Epidermal melanocyte (primary cell): ENCODE measurements around the gene NAP1L4.

Source experiments
- DNase-seq: peaks from one replicate; pipeline ENCODE4 v3.0.0; 2011; ENCODE audit warnings: low spot score; ENCODE audit not compliant: insufficient read length

The NAP1L4 gene

DNA sequence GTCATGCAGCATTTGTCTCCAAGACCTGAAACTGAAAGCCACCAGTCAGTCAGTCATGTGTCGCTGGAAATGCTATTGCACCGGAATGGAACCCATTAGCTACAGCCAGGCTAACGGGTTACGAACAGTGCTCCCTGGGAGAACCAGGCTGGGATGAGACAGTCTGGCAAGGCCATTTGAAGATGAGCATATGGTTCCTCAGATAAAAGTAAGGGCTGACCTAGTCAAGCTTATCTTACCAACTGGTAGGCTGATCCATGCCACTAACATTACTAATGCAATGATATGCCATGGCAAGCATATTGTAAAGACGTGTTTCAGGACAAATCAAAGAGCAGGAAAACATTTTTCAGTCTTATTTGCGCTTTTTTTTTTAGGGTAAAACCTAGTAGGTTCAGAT is 28.4 kb downstream of the NAP1L4 start:
- no peak for DNase-seq

DNA sequence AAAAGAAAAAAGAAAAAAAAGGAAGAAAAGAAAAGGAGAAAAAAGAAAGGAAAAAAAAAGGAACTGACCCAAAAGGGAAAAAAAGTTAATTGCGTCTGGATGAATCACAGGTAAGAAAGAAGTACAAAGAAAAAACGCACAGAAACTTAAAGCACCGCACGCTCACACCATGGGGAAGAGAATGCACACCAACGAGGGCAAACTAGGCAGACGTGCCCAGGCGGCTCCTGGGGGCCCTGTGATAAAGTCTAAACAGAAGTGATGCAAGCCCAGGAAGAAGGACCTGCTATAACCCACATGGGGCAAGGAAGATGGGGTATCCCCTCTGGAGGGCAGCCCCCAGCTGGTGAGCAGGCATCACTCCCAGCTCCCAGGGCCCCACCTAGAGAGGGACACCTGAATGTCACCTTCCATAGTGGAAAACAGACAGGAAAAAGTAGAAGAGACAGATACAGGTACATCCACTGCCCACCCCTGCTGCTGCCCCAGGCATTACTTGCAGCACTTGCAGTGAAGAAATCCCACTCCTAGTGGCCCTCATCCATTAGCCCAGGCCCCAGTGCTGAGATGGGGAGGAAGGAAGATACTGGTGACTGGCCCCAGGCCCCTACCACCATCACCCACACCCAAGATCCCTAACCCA is 28.9 kb downstream of the NAP1L4 start:
- DNase-seq: no peak

DNA sequence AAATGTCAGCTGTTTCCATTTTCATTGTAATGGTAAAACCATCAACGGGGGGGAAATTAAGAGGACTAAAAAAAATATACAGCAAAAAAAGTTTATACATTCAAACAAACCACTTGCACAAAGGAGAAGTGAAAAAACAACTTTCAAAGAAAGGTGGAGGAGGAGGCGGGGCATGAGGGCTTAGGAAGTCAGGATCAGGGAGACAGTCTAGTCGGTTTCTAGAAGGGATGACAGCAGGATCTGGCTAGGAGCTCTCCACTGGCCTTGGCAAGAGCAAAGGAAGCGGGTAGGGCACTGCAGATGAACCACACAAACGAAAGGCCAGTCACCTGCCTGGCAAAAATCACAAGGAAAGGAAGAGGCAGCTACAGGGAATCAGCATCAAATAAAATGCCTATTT is 31.0 kb downstream of the NAP1L4 start:
- DNase-seq: no peak

DNA sequence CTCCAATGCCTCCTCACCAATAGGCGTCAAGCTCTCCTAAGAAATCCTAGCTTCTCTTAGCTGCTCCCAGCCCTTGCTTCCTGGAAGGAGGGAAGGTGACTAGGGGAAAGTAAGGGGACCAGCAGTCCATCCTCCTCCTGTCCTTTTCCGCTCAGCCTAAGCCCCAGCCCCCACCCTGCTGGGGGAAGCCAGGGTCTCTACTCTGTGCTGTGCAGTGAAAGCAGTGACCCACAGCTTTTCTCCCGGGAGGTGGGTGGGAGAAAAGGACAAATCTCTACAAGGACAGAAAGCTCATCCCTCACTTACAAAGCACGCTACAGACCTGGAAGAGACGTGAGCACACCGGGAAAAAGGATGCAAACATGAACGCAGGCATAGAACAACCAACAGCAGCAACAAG is 32.0 kb downstream of the NAP1L4 start:
- DNase-seq: no peak

DNA sequence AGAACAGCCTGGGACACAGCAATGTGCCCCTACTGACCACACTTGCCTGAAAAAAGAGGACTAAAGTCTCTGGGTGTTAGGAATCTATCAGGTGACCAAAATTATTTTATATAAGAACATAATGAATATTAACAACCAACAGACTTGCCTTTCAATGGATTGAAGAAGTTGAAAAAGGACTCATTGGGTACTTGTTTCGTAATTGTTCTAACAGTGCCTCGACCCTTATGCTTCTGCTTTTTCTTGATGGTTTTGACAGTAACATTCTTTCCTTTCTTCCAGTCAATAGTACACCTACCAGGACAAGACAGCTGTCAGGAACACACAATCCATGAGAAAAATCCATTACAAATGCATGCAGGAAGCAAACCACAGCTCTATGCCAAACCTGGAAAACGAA is 33.9 kb downstream of the NAP1L4 start:
- no peak for DNase-seq

DNA sequence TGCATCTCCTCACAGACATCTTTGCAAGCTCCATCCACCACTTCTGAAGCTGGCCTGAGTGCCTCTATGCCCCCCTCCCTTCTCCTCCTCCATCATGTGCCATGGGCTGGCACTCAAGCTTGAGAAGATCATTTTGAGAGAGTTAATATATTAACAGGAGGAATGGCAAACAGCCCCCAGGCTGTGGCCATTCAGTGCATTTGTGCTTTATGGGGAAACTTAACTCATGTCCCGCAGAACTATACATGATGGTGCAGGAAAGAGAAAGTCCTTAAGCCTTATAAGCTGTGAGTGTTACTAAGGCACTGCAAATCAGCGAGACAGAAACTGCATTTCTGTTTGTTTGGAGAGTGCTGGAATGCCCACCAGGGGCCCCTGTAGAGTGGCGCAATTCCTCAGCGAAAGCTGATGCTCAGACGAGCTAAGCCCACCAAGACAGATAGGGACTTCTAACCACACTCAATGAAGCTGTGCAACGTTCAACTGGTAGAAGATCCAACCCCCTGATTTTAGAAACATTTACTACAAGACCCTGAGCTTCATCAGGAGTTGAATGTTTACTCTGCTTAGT is 36.1 kb downstream of the NAP1L4 start:
- DNase-seq: no peak

DNA sequence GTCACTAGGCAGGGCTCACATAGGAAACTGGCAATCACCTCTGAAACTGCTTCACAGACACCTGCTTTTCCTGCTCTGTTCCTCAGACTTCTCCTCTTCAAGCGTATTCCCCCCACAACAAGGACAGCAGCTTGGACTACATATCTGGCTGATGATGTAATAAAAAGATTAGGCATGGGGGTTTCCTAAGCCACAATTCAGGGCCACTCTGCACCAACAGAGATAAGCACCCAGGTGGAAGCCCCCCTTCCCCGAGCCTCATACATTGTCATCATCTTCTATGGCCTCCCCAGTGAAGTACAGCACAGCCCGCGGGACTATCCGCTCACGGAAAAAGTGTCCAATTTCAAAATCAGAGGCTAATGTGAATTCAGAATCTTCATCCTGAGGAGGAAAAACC is 37.9 kb downstream of the NAP1L4 start:
- no peak for DNase-seq

DNA sequence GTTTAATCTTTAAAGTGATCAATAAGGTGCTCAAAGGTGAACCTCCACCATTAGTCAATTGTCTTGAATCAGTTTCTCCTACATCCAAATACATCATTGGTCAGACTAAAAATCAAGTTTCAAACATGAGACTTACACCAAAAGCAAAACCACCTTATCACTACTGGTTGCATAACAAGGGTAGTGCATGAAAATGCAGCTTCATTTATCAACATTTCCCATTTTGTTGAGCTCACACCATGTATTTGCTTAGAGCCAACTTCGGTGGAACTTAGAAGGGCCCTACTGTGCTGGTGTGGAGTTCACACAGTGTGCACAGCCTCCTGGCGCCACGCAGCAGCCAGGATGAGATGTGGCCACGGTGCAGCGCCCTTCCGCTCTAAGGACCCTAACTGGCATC is 39.8 kb downstream of the NAP1L4 start:
- no peak for DNase-seq

DNA sequence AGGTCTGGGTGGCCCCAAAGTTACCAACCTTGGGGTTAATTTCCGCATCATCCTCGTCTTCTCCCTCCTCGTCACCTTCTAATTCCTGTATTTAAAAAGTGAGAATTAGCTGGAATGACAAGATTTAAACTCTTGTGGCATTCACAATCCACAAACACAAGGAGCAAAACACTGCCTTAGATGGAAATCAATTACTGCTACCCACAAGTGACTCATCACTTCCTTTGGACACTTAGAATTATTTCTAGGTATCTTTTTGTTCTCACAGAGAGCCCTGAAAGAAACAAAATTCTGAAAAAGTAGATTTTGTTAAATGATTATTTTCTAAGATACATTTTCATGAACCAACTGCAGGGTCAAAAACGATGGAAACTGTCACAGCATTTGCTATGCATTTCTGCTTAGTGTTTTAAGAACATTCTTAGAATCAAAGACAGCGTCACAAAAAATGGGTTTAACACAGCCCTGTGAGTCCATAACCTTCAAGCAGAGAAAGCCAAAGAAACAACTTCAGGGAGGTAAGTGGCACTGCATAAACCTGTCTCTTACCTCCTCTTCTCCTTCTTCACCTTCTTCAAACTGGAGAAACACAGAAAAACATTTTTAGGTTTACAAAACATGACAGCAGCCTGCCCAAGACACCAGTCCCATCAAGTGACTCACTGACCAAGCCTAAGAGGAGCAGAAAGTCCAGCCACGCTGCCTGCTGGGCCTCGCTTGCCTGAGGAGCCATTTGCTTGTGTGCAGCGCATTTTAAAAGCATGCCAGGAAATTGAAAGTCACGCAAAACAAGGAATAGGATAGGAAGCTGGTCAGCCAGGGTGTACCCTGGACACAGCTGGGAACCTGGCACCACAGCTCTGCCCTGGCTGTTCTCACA is 40.7 kb downstream of the NAP1L4 start:
- DNase-seq: no peak

DNA sequence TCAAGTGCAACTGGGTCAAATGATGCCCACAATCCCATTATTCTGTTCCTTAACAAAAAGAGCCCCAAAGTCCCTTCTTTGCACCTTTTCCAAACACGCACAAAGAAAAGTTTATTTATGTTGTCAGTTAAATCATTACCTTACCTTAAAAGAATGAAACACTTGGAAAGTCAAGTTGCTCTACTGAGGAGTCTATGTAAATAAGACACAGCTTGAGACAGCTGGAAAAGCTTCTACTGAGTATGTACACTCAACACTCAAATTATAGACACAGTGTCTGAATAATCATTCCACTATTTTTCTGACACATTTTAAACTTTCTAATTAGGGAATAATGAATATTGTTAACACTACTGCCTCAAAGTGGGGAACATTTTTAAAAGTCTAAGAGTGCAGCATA is 41.3 kb downstream of the NAP1L4 start:
- DNase-seq: no peak

DNA sequence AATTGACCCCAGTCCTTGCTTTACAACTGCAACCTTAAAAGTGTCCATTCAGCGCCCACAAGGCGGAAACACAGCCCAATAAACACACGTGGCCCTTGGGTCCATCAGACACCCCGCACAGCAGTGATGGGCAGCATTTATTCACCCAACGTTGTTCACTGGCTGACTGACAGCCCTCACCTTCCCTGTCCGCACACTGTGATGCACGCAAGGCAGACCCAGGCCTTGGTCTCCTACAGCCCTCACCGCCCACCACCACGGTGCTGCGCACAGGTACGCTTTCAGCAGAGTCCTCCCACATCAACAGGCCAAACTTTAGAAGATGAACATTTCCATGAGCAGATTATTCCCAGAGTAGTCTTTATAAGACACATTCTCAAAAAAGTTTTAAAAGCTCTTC is 42.2 kb downstream of the NAP1L4 start:
- DNase-seq: no peak

DNA sequence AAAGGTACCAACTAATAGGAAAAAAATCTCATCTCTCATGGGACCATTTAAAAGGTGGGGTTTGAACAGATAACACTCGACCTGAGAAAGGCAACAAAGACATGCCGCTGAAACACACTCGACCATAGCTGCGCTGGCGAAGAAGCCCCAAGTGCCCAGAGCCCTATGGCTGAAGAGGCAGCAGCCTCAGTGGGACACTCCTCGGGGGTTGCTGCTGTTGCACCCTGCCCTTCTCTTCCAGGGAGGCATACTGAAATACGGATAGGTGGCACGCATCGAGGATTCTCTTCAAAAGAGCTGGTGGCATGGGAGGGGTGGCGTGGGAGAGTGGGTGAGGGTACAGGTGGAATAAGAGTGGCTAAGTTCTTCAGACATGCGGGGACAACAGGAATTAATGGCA is 44.4 kb downstream of the NAP1L4 start:
- no peak for DNase-seq

DNA sequence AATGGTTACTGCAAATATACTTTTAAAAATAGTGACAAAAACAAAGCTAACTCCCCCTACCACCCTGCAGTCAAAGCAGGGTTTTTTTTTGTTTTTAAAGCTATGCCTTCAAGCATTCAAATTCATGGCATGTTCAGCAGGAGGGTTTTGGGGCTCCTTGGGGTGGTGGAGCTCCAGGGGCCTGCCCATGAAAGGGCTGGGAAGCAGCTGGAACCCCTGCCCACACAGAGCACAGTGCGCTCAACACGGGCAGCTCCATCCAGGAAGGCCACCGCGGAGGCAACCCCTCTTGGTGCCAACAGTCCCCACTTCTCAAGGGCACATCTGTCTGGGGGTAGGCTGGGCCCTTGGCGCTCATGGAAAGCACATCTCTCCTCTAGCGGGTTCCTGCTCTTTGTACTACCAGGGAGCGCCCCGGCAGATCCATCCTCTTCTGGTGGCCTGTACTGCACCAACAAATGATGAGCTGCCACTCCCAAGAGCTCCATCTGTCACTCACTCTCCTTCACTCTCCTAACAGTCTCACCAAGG is 46.3 kb downstream of the NAP1L4 start:
- no peak for DNase-seq

DNA sequence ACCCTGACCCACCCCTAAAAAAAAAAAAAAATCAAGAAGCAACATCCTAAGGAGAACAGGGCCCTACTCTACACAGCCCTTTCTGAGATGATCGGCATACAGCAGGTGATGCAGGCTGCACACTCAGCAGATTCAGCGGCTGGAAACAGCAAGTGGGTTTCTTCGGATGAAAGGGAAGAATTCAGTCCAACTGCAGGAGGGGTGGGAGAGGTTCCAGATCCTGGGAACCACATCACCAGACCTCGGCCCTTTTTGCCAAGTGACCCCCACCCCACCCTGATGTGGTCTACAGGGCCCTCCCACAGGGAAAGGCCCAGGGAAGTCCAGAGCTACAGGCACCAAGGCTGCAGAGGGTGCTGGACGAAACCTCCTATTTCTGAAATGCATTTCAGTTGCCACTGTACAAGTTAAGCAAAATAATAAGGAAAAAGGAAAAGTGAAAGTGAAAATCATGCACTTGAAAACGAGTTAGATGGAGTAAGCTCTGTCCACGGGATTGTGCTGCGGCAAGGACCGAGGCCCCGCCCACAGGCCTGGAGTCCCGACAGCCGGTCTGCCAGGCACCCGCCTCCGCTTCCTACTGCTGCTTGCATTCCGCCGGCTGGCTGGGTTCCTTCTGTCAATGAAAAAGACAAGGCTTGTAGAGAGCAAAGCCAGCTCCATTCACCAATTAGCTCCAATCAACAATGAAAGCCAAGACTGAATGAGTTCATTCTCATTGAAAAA is 46.9 kb downstream of the NAP1L4 start:
- DNase-seq: peak; percentile 72

DNA sequence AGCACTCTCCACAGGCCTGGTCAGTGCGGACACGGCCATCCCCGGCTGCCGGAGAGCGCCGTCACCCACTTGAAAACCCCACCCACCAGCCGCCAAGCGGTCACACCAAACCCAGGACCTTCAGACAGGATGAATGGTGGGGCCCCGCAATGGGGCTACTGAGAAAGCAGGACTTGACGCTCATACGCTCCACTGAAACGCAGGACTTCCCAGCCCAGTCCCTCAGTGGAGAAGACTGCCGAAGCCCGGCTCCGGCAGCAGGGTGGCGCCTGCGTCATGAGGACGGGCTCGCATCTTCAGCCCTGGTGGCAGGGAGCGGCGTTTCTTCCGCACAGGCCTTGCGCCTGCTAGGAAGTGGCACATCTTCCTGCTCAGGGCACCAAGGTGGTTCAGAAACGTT is 47.6 kb downstream of the NAP1L4 start:
- no peak for DNase-seq

DNA sequence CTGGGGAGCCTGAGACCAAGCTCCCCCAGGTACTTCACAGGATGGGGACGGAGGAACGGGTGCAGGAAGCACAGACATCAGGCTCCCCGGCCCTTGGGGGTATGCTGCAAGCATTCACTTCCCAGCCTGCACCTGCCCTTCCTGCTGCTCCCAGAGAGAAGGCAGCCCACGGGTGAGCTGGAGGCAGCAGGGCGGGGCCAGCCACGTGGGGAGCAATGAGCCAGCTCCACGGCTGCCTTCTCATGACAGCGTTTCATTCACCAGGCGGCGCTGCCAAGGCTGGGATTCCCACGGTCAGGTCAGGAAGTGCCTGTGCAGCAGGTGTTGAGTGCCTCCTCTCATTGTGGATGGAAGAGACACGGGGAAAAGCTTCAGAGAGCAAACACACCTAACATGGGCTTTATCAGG is 48.4 kb downstream of the NAP1L4 start:
- no peak for DNase-seq

DNA sequence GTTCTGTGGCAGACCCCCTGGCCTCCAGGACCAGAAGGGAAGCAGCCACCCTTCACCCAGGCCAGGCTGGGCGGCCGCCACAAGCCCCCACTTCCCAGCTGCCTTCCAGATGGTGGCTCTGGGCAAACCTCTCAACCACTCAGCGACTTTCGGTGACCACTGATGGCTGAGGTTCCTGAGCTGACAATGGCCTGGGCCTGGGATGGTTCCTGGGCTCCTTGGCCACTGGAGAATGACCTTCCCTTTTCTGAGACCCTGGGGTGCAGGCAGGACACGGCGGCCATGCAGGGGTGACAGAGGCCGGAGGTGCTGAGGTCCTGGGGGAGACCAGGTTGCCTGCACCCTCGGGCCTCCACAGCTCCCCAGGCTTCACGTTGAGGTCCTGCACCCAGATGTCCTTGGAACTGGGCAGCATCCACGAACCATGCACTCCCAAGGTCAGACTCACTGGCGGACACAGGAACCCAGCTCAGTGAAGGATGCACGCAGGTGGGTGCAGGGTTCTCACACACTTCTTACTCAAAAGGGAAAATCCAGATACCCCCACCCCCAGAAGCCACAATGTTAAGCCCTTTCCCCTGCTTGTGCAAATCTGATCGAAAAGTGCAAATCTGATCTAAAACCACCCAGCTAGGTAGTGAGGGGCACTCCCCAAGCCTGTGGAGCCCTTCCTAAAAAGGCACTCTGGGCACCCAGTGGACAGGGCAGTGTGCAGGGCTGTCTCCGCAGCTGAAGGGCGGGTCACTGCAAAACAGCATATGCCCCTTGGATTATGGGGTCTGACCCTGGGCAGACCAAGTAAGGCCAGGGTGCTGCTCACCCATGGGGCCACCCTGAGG is 49.0 kb downstream of the NAP1L4 start:
- no peak for DNase-seq

DNA sequence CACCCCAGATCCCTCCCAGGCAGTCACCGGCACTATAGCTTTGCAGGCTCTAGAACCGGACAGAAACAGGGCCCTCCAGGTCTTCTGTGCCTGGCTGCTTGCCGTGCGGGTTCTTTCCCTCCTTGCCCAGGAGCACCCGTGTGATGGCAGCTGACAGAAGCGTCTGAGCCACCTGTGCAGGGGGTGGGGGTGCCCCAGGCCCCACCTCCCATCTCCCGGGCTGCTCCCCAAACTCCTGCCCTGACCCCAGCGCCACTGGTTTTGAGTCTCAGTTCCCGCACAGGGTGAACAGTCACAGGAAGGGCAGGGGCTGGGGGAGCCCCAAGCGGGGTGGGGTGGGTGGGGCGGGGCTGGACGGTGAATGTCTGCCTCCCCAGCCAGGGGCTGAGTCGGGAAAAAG is 49.7 kb downstream of the NAP1L4 start:
- DNase-seq: no peak

DNA sequence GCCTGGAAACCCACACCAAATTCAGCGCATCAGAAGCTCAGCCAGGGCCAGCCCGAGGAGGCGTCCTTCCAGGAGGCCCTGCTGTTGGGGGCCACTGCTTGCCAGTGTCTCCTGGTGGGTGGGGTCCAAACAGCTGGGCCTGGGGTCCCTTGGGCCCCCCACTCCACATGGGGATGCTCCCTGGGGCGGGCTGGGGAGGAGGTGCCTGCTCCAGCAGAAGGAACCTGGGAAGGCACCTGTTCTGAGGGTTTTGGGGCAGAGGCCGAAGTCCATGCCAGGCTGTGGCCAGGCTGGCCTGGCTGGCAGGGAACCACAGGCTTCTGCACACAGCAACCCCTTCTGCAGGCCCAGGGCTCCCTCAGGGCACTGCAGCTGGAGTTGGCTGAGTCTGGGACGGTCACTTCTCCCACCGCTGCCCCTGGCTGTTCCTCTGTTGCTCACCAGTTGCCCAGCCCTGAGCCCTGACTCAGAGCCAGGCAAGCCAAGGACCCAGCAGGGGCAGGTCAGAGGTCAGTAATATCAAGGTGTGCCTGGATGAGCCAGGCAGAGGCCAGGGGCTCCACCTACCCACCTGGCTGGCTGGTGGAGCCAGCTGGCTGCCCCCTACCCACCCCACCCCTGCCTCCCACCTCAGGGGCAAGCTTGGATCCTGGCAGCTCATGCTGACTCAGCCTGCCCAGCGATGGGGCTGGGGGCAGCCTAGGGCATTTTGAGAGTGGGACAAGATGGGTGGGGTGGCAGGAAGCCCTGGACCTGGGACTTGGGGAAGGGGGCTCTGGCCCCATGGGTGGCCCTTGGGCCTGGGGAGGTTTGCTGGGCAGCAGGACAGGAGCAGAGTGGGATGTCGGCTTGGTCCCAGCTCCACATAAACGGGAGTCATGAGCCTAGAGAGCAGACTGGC is 51.0 kb downstream of the NAP1L4 start:
- no peak for DNase-seq
